GM12864 (cell line): ENCODE results near the gene NEIL1.
A peak's percentile ranks its signal among the peaks of the same experiment; 100 is the strongest.
"Not testable (repeated sequence)": the region's sequence is repeated elsewhere in the genome, so short reads cannot be mapped to it uniquely, and the experiment has no call there.

Experiments
- DNase-seq: peaks from one replicate; pipeline ENCODE4 v3.0.0-alpha.2; 2011; ENCODE audit warnings: low read depth
- H3K4me3 ChIP-seq: 2 replicates; pipeline ENCODE4 v1.5.1; 2011; ENCODE audit warnings: mild to moderate bottlenecking, low read depth, low read length, control low read depth
- CTCF ChIP-seq: IDR thresholded peaks from 2 replicates; pipeline ENCODE4 v1.5.1; 2011; ENCODE audit warnings: low read depth, mild to moderate bottlenecking, moderate library complexity, low read length, control low read depth, inconsistent platforms; ENCODE audit errors: missing control alignments

NEIL1 gene

GRCh38 chr15:75348562-75349350 is 1.9 kb downstream of the NEIL1 start:
- H3K4me3 ChIP-seq: no peak overlapping the region
- no peak for DNase-seq
- no peak for TF ChIP-seq CTCF

- not testable (repeated sequence) for DNase-seq, H3K4me3 ChIP-seq
Observed at GRCh38 chr15:75349351-75349669, 2.5 kb downstream of the NEIL1 start.

GRCh38 chr15:75349851-75350588 is 3.2 kb downstream of the NEIL1 start:
- TF ChIP-seq CTCF: no peak
- DNase-seq: peak; percentile 64
- H3K4me3 ChIP-seq: no peak overlapping the region

DNA sequence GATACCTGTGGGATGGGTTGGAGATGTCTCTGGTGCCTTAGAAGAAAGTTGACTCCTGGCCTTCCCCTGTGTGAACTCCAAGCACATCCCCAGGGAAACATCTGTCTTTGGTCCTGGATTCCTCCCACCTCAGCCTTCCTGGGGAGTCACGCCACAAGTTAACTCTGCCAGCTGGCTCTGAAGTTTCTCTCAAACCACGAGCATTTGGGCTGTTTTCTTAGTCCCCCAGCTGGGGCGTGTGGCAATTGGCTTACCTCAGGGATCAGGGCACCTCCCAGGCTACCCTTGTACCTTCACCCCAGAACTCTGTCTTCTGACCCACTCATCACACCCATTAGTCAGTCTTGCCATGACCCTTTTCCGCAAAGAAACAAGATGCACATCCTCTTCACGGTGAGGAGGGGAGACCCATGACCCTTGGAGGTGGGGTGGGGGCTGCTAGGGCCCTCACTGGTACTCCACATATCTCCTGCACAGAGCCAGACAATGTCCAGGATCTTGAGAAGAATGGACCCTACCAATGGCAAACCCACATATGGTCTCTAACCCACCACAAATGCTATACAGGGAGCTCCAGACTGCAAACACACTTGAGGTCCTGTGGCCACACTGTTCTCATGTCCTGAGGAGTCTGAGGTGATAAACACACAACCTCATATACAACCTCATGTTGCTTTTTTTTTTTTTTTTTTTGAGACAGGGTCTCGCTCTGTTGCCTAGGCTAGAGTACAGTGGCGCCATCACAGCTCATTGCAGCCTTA is 3.9 kb downstream of the NEIL1 start:
- TF ChIP-seq CTCF: no peak
- no peak overlapping the region for H3K4me3 ChIP-seq
- DNase-seq: no peak

DNA sequence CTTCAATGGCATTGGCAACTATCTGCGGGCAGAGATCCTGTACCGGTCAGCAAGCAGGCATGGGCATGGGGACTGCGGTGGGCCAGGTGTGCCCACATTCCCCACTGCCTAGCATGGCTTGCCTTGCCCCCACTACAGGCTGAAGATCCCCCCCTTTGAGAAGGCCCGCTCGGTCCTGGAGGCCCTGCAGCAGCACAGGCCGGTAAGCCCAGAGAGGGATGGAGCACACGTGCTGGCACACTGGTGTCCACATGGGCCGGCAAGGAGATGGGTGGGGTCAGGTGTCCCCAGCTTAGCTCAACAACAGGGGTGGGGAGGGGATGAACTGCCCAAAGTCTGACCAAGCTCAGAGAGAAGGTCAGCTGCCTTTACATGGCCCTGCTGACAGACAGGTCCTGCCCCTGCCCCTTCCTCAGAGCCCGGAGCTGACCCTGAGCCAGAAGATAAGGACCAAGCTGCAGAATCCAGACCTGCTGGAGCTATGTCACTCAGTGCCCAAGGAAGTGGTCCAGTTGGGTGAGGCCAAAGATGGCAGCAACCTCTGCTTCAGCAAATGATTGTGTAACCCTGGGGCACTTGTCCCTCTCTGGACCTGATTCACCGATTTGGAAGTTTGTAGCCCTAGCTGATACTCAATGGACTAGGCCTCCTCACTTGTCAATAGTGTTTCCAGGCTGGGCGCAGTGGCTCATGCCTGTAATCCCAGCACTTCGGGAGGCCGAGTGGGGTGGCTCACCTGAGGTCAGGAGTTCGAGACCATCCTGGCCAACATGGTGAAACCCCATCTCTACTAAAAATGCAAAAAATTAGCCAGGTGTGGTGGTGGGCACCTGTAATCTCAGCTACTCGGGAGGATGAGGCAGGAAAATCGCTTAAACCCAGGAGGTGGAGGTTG is 5.6 kb downstream of the NEIL1 start:
- H3K4me3 ChIP-seq: no peak overlapping the region
- no peak for TF ChIP-seq CTCF
- no peak for DNase-seq

- no peak for TF ChIP-seq CTCF
- DNase-seq: no peak
- H3K4me3 ChIP-seq: no peak overlapping the region
Observed at GRCh38 chr15:75353604-75354003, 6.8 kb downstream of the NEIL1 start.

DNA sequence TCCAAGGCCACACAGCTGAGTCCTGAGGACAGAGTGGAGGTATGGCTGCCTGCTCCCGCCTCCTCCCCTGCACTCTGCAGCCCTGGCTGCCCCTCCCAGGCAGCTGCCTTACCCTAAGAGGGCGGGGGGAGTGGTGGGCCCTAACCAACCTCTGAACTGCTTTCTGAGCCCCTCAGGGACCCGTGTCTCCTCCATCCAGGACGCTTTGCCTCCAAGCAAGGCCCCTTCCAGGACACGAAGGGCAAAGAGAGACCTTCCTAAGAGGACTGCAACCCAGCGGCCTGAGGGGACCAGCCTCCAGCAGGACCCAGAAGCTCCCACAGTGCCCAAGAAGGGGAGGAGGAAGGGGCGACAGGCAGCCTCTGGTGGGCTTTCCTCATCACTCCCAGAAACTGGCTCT is 7.6 kb downstream of the NEIL1 start:
- H3K4me3 ChIP-seq: no peak overlapping the region
- TF ChIP-seq CTCF: no peak
- DNase-seq: no peak
